NCI-H2107 treated with DMSO at 0.1 percent for 48 hours (cell line): Measurements from ENCODE around the gene WDR11.
"Not testable (repeated sequence)": the region's sequence is repeated elsewhere in the genome, so short reads cannot be mapped to it uniquely, and the experiment has no call there.

Source experiments
- DNase-seq: peaks from one replicate; lab custom pipeline; 2025; ENCODE audit not compliant: unreplicated experiment; lab: John Stamatoyannopoulos, UW

WDR11 gene

GRCh38 chr10:120838941-120839340, 12.2 kb upstream of the WDR11 start:
- DNase-seq = no peak

GRCh38 chr10:120841522-120842189, 9.5 kb upstream of the WDR11 start:
- DNase-seq = no peak

- DNase-seq = no peak
Measured at GRCh38 chr10:120854388-120854787, 3.2 kb downstream of the WDR11 start.

GRCh38 chr10:120861178-120861855, 10.2 kb downstream of the WDR11 start:
- DNase-seq = no peak

GRCh38 chr10:120873741-120874140, 22.6 kb downstream of the WDR11 start:
- DNase-seq = no peak

GRCh38 chr10:120883071-120883470, 31.9 kb downstream of the WDR11 start:
- no peak for DNase-seq

- no peak for DNase-seq
Measured at GRCh38 chr10:120887482-120887881, 36.3 kb downstream of the WDR11 start.

GRCh38 chr10:120891365-120891764, 40.2 kb downstream of the WDR11 start:
- DNase-seq = no peak

GRCh38 chr10:120894556-120894955, 43.4 kb downstream of the WDR11 start:
- DNase-seq = no peak

GRCh38 chr10:120897343-120897742, 46.2 kb downstream of the WDR11 start:
- no peak for DNase-seq

- no peak for DNase-seq
Measured at GRCh38 chr10:120905268-120905667, 54.1 kb downstream of the WDR11 start.

- DNase-seq = no peak
Measured at GRCh38 chr10:120917521-120918250, 66.5 kb downstream of the WDR11 start.

GRCh38 chr10:120923886-120924285, 72.7 kb downstream of the WDR11 start:
- not testable (repeated sequence) for DNase-seq

GRCh38 chr10:120926611-120927010, 75.4 kb downstream of the WDR11 start:
- DNase-seq = no peak

GRCh38 chr10:120927352-120927751, 76.2 kb downstream of the WDR11 start:
- no peak for DNase-seq

GRCh38 chr10:120929166-120929565, 78.0 kb downstream of the WDR11 start:
- DNase-seq = no peak

- DNase-seq = no peak
Measured at GRCh38 chr10:120931423-120931822, 80.3 kb downstream of the WDR11 start.

GRCh38 chr10:120931999-120932398, 80.8 kb downstream of the WDR11 start:
- no peak for DNase-seq

GRCh38 chr10:120938822-120939221, 87.7 kb downstream of the WDR11 start:
- no peak for DNase-seq

- no peak for DNase-seq
Measured at GRCh38 chr10:120940299-120940900, 89.2 kb downstream of the WDR11 start.

GRCh38 chr10:120941501-120941900, 90.3 kb downstream of the WDR11 start:
- DNase-seq = no peak
